ENCODE results near the gene NHERF1. TPM values are rescaled to one million over a fixed set of nuclear protein-coding genes. Genes with fewer than 3 reads are reported as not detected.

NHERF1 gene
- total RNA-seq (2021; fragmentation: NEBNext Ultra II Directional; extraction: Animal tissue kit (Norgen Biotek cat#: 25700)), result 10 to 100 TPM; 15.7 to 18.9 (median 17.5) TPM
- long read RNA-seq, transcript SLC9A3R1-201 (6 exons, 1,969 nt), result major isoform, 15 of 15 reads
- long read RNA-seq, partial matches to known transcripts, result 0 of 15 reads
- long read RNA-seq, other reads (novel, unspliced or antisense), result 0 of 15 reads

GRCh38 chr17:74748529-74749278 lies at the start of gene NHERF1:
NHERF1 (plus strand) TSS chr17:74748628; CDS start chr17:74748847, 219 bp downstream.
- peaks cover 48% of the 10 kb centered on the region for H3K4me1 Mint-ChIP-seq (ENCODE audit: low read depth)
- no peaks in the 10 kb centered on the region for H3K9me3 Mint-ChIP-seq

GRCh38 chr17:74699236-74699635 lies 49.2 kb upstream of the NHERF1 start:
- no peak for DNase-seq
- no peaks in the 10 kb centered on the region for H3K4me1 Mint-ChIP-seq (ENCODE audit: low read depth)
- H3K36me3 Mint-ChIP-seq (ENCODE audit: low read depth), result no peaks in the 10 kb centered on the region
- H3K9me3 Mint-ChIP-seq, result peaks cover 7% of the 10 kb centered on the region; the same call in 1 of the 2 replicates
- H3K27me3 Mint-ChIP-seq (ENCODE audit: insufficient read depth), result peaks cover 9% of the 10 kb centered on the region
- TF ChIP-seq, protein P1, sequence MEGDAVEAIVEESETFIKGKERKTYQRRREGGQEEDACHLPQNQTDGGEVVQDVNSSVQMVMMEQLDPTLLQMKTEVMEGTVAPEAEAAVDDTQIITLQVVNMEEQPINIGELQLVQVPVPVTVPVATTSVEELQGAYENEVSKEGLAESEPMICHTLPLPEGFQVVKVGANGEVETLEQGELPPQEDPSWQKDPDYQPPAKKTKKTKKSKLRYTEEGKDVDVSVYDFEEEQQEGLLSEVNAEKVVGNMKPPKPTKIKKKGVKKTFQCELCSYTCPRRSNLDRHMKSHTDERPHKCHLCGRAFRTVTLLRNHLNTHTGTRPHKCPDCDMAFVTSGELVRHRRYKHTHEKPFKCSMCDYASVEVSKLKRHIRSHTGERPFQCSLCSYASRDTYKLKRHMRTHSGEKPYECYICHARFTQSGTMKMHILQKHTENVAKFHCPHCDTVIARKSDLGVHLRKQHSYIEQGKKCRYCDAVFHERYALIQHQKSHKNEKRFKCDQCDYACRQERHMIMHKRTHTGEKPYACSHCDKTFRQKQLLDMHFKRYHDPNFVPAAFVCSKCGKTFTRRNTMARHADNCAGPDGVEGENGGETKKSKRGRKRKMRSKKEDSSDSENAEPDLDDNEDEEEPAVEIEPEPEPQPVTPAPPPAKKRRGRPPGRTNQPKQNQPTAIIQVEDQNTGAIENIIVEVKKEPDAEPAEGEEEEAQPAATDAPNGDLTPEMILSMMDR (IDR thresholded peaks at IDR 0.05), result no peak
- no peak overlapping the region for H3K27ac Mint-ChIP-seq
- no peak overlapping the region for H3K4me3 Mint-ChIP-seq

More at GRCh38 chr17:74748529-74749278, at the start of gene NHERF1:
- Mint-ChIP-seq H3K4me3 (peak within 1 kb of the TSS; percentile 90), H3K36me3 (ENCODE audit: low read depth) (peaks cover 5% of the 10 kb centered on the region; the same call in 1 of the 2 replicates), H3K27me3 (ENCODE audit: insufficient read depth) (peaks cover 3% of the 10 kb centered on the region), H3K27ac (peak within 1 kb of the TSS; percentile 66; the same call in 1 of the 2 replicates)
- TF ChIP-seq, protein P1 (IDR thresholded peaks at IDR 0.05), result peak; percentile 17
- peak; percentile 83 for DNase-seq

- Mint-ChIP-seq H3K27me3 (ENCODE audit: insufficient read depth) (peaks cover 9% of the 10 kb centered on the region), H3K4me1 (ENCODE audit: low read depth) (no peaks in the 10 kb centered on the region), H3K9me3 (peaks cover 4% of the 10 kb centered on the region; the same call in 1 of the 2 replicates), H3K4me3 (no peak overlapping the region), H3K36me3 (ENCODE audit: low read depth) (no peaks in the 10 kb centered on the region), H3K27ac (no peak overlapping the region)
- TF ChIP-seq, protein P1 (IDR thresholded peaks at IDR 0.05), result no peak
- DNase-seq, result no peak
These were observed 46.1 kb upstream of the NHERF1 start for GRCh38 chr17:74702116-74702871.

DNA sequence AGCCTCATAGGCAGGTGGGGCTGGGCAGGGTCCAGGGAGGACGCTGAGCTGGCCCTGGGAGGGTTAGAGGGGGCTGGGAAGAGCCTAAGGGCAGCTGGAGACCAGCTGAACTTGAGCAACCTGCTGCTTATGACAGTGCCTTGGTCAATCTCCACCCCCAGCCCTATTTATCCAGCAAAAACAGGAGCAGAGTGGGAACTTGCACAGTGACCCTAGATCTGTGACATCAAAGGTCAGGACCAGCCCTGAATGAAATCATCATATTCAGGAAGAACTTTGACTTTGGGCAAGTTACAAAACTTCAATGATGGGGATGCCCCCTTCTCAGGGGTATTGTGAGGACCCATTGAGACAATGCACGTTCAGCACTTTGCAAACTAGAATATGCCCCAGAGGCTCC lies 45.1 kb upstream of the NHERF1 start:
- no peaks in the 10 kb centered on the region for H3K36me3 Mint-ChIP-seq (ENCODE audit: low read depth)
- peaks cover 4% of the 10 kb centered on the region for H3K27me3 Mint-ChIP-seq (ENCODE audit: insufficient read depth)
- TF ChIP-seq, protein P1 (IDR thresholded peaks at IDR 0.05), result no peak
- H3K9me3 Mint-ChIP-seq, result peaks cover 4% of the 10 kb centered on the region; the same call in 1 of the 2 replicates
- H3K27ac Mint-ChIP-seq, result no peak overlapping the region
- no peaks in the 10 kb centered on the region for H3K4me1 Mint-ChIP-seq (ENCODE audit: low read depth)
- no peak overlapping the region for H3K4me3 Mint-ChIP-seq
- no peak for DNase-seq

DNA sequence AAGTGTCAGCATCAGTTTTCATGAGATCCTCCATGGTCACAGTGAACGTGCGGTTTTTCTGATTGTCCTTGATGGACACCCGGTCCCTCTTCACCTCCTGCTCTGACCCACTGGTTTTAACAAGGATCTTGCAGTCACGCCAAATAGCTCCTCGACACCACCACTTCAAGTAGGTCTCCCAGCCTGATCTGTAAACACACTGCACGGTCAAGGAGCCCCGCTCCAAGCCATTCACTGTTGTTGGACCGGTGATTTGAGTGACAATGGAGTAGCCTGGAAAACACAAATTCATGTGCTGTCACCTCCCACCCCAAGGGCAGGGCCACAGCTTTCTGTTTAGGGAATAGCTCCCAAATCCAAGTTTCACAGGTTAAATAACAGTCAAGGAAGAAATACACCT lies 43.9 kb upstream of the NHERF1 start:
- Mint-ChIP-seq H3K4me3 (no peak overlapping the region), H3K27ac (no peak overlapping the region), H3K9me3 (peaks cover 4% of the 10 kb centered on the region; the same call in 1 of the 2 replicates), H3K36me3 (ENCODE audit: low read depth) (no peaks in the 10 kb centered on the region), H3K4me1 (ENCODE audit: low read depth) (no peaks in the 10 kb centered on the region), H3K27me3 (ENCODE audit: insufficient read depth) (peaks cover 4% of the 10 kb centered on the region)
- TF ChIP-seq, protein P1 (IDR thresholded peaks at IDR 0.05), result no peak
- no peak for DNase-seq

Data from HFFc6 (cell line).